Small intestine (tissue), 7 donors: ENCODE data around the gene TTLL3. TPM values are rescaled to one million over a fixed set of nuclear protein-coding genes. Genes with fewer than 3 reads are reported as not detected.

Experiments
- DNase-seq, 2 donors: peaks; one replicate each; pipeline versions ENCODE4 v3.0.0 to v3.0.0-alpha.2; 2013
- FAIRE-seq: peaks from 2 replicates; lab custom pipeline; 2012; peaks lifted over from hg19 to GRCh38; lab: Jason Lieb, UNC
- H3K27ac ChIP-seq, 3 donors: one replicate each; pipeline ENCODE4 v1.5.1; 2013; ENCODE audit warnings: low read length in 2 of 3, mild to moderate bottlenecking in 2 of 3, control low read depth in 1 of 3, inconsistent platforms in 1 of 3, low read depth in 1 of 3, moderate library complexity in 1 of 3
- H3K27me3 ChIP-seq, 3 donors: one replicate each; pipeline ENCODE4 v1.6.1; 2013; ENCODE audit warnings: low read length in 3 of 3, inconsistent platforms in 1 of 3; ENCODE audit not compliant: control insufficient read depth in 3 of 3, insufficient read depth in 3 of 3
- H3K36me3 ChIP-seq, 3 donors: one replicate each; pipeline ENCODE4 v1.6.1; 2013; ENCODE audit warnings: low read length in 3 of 3, inconsistent platforms in 1 of 3, low read depth in 1 of 3, mild to moderate bottlenecking in 1 of 3, moderate library complexity in 1 of 3; ENCODE audit not compliant: control insufficient read depth in 3 of 3, insufficient read depth in 2 of 3
- H3K4me1 ChIP-seq, 3 donors: one replicate each; pipeline ENCODE4 v1.6.1; 2013; ENCODE audit warnings: low read length in 2 of 3, inconsistent platforms in 1 of 3, low read depth in 1 of 3, mild to moderate bottlenecking in 1 of 3, moderate library complexity in 1 of 3; ENCODE audit not compliant: control insufficient read depth in 3 of 3, insufficient read depth in 2 of 3
- H3K4me3 ChIP-seq, 3 donors: one replicate each; pipeline ENCODE4 v1.5.1; 2013; ENCODE audit warnings: low read length in 3 of 3, control low read depth in 1 of 3, inconsistent platforms in 1 of 3, low read depth in 1 of 3, mild to moderate bottlenecking in 1 of 3, moderate library complexity in 1 of 3
- H3K9me3 ChIP-seq, 2 donors: one replicate each; pipeline ENCODE4 v1.6.1; 2013; ENCODE audit warnings: low read depth in 1 of 2, low read length in 1 of 2; ENCODE audit not compliant: control insufficient read depth in 2 of 2, insufficient read depth in 1 of 2
- WGBS, 3 donors: extraction: QIAGEN DNeasy Blood & Tissue Kit; methylation state at CpG; one replicate each; pipeline ENCODE4 v1.1.7; 2013; 5-methylcytosine and 5-hydroxymethylcytosine counted together
- polyA plus RNA-seq, 4 donors: library from polyadenylated mRNA; stranded (reverse) in 3 of 4; unstranded in 1 of 4; fragments of 200-250 nt in 3 of 4; fragments of 120-200 nt in 1 of 4; gene quantifications; one replicate each; pipeline versions ENCODE4 v1.2.1 to v1.2.3, GENCODE V29; 2013
- donor health status: healthy with polysubstance abuse.
- donor health status: control.
- donor health status: control.
- donor health status: Bipolar disorder and iron deficiency.
- donor health status: healthy.

The TTLL3 gene
- polyA plus RNA-seq, 4 donors = 20.8 to 51.9 (median 22.6) TPM

- no peaks in the 10 kb centered on the region for H3K9me3 ChIP-seq
- H3K4me3 ChIP-seq = no peak overlapping the region
- H3K27me3 ChIP-seq = no peaks in the 10 kb centered on the region
- no peak for FAIRE-seq
- no peaks in the 10 kb centered on the region for H3K4me1 ChIP-seq
- 83 to 84% (median 84%) methylated on average over 20 of the region's 20 CpGs for WGBS, 3 donors
- peaks cover 0 to 32% (median 0%) of the 10 kb centered on the region in 3 donors for H3K36me3 ChIP-seq
- peak; percentile 41 to 65 for DNase-seq
- no peak overlapping the region for H3K27ac ChIP-seq
Observed at GRCh38 chr3:9826815-9827573, 16.9 kb downstream of the TTLL3 start.

- WGBS, 3 donors = 95 to 98% (median 96%) methylated on average over 17 of the region's 17 CpGs
- no peak overlapping the region for H3K27ac ChIP-seq
- FAIRE-seq (no peak), DNase-seq (no peak)
- peaks cover 0 to 48% (median 2%) of the 10 kb centered on the region in 3 donors for H3K36me3 ChIP-seq
- no peak overlapping the region for H3K4me3 ChIP-seq
- no peaks in the 10 kb centered on the region for H3K27me3 ChIP-seq
- H3K4me1 ChIP-seq = no peaks in the 10 kb centered on the region
- H3K9me3 ChIP-seq = no peaks in the 10 kb centered on the region
Observed at GRCh38 chr3:9828801-9829755, 19.0 kb downstream of the TTLL3 start.

- Histone ChIP-seq H3K9me3 (no peaks in the 10 kb centered on the region), H3K4me3 (no peak overlapping the region), H3K36me3 (peaks cover 0 to 69% (median 2%) of the 10 kb centered on the region in 3 donors), H3K27ac (no peak overlapping the region), H3K27me3 (no peaks in the 10 kb centered on the region), H3K4me1 (no peaks in the 10 kb centered on the region)
- 90 to 95% (median 94%) methylated on average over 3 of the region's 3 CpGs for WGBS, 3 donors
- FAIRE-seq = no peak
- DNase-seq = no peak
Observed at GRCh38 chr3:9831253-9831652, 21.2 kb downstream of the TTLL3 start.

GRCh38 chr3:9833078-9833477 lies 23.0 kb downstream of the TTLL3 start:
- no peak for DNase-seq

GRCh38 chr3:9834520-9835380 lies 24.7 kb downstream of the TTLL3 start:
- FAIRE-seq = no peak
- peaks cover 0 to 79% (median 4%) of the 10 kb centered on the region in 3 donors for H3K36me3 ChIP-seq
- no peaks in the 10 kb centered on the region for H3K9me3 ChIP-seq
- DNase-seq = no peak
- no peak overlapping the region for H3K27ac ChIP-seq
- H3K4me3 ChIP-seq = no peak overlapping the region
- no peaks in the 10 kb centered on the region for H3K27me3 ChIP-seq
- 72 to 83% (median 82%) methylated on average over 18 of the region's 18 CpGs for WGBS, 3 donors
- H3K4me1 ChIP-seq = no peaks in the 10 kb centered on the region

More at GRCh38 chr3:9833078-9833477, 23.0 kb downstream of the TTLL3 start:
- no peak for FAIRE-seq
- H3K27ac ChIP-seq = no peak overlapping the region
- no peaks in the 10 kb centered on the region for H3K27me3 ChIP-seq
- H3K4me1 ChIP-seq = no peaks in the 10 kb centered on the region
- H3K4me3 ChIP-seq = no peak overlapping the region
- WGBS, 3 donors = 96 to 98% (median 96%) methylated on average over 9 of the region's 9 CpGs
- H3K36me3 ChIP-seq = peaks cover 0 to 77% (median 2%) of the 10 kb centered on the region in 3 donors
- no peaks in the 10 kb centered on the region for H3K9me3 ChIP-seq

GRCh38 chr3:9837701-9838582 lies 27.9 kb downstream of the TTLL3 start:
- Histone ChIP-seq H3K4me3 (no peak overlapping the region), H3K27ac (no peak overlapping the region), H3K36me3 (peaks cover 6 to 82% (median 7%) of the 10 kb centered on the region in 3 donors), H3K27me3 (no peaks in the 10 kb centered on the region), H3K4me1 (peaks cover 0 to 3% (median 0%) of the 10 kb centered on the region in 3 donors), H3K9me3 (no peaks in the 10 kb centered on the region)
- DNase-seq (no peak), FAIRE-seq (no peak)
- 87 to 92% (median 90%) methylated on average over 12 of the region's 12 CpGs for WGBS, 3 donors

- Histone ChIP-seq H3K9me3 (no peaks in the 10 kb centered on the region), H3K27me3 (no peaks in the 10 kb centered on the region), H3K4me1 (peaks cover 0 to 3% (median 0%) of the 10 kb centered on the region in 3 donors), H3K4me3 (no peak overlapping the region), H3K36me3 (peaks cover 5 to 76% (median 6%) of the 10 kb centered on the region in 3 donors), H3K27ac (no peak overlapping the region)
- FAIRE-seq (no peak), DNase-seq (no peak)
- 79 to 82% (median 81%) methylated on average over 4 of the region's 4 CpGs for WGBS, 3 donors
Observed at GRCh38 chr3:9838856-9839255, 28.8 kb downstream of the TTLL3 start.
